ENCODE data around the gene ISOC2.

ISOC2 gene

DNA sequence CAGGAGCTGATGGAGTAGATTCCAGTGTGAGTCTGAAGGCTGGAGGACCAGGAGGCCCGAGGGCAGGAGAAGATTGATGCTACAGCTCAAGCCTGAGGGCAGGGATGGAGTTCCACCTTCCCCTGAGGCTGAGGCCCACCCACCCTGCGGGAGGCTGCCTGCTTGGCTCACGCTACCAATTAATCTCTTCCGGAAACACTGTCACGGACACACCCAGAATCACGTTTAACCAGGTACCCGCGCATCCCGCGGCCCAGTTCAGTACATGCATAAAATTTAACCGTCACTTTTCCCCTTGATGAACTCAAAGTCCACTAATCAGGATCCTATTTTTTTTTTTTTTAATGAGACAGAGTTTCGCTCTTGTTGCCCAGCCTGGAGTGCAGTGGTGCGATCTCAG lies 9.8 kb upstream of the ISOC2 start:
- no peaks in the 10 kb centered on the region for H3K9me3 ChIP-seq (ENCODE audit: severe bottlenecking)
- H3K4me1 ChIP-seq (ENCODE audit: insufficient read depth, poor library complexity, severe bottlenecking), result peaks cover 5% of the 10 kb centered on the region
- no peaks in the 10 kb centered on the region for H3K36me3 ChIP-seq (ENCODE audit: low read depth)
- H3K27ac ChIP-seq (ENCODE audit: poor library complexity, severe bottlenecking), result no peak overlapping the region
- DNase-seq (ENCODE audit: low spot score) (no peak), ATAC-seq (ENCODE audit: low read depth) (no peak)
- TF ChIP-seq CTCF (IDR thresholded peaks at IDR 0.05; ENCODE audit: poor library complexity, severe bottlenecking), result no peak
- H3K27me3 ChIP-seq (ENCODE audit: insufficient read depth, poor library complexity, severe bottlenecking), result no peaks in the 10 kb centered on the region
- no peak overlapping the region for H3K4me3 ChIP-seq (ENCODE audit: severe bottlenecking)

DNA sequence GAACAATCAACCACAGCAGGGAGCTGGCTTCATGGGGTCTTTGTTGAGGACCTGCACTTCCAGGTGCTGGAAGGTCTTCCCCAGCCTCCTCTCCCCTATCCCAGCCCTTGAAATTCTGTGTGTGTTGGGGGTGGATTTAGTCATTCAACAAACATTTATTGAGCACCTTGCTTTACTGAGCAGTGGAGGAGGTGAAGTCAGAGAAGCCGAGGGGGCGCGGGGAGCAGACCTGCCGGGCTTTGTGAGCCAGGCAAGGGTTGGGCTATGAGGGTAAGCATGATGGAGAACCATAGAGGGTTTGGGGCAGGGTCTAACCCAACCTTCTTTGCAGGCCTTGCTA lies 6.6 kb upstream of the ISOC2 start:
- no peak overlapping the region for H3K27ac ChIP-seq (ENCODE audit: poor library complexity, severe bottlenecking)
- DNase-seq (ENCODE audit: low spot score) (no peak), ATAC-seq (ENCODE audit: low read depth) (peak; percentile 13; the same call in 2 of the 3 replicates)
- no peaks in the 10 kb centered on the region for H3K27me3 ChIP-seq (ENCODE audit: insufficient read depth, poor library complexity, severe bottlenecking)
- no peaks in the 10 kb centered on the region for H3K36me3 ChIP-seq (ENCODE audit: low read depth)
- H3K4me1 ChIP-seq (ENCODE audit: insufficient read depth, poor library complexity, severe bottlenecking), result no peaks in the 10 kb centered on the region
- TF ChIP-seq CTCF (IDR thresholded peaks at IDR 0.05; ENCODE audit: poor library complexity, severe bottlenecking), result peak; percentile 77
- H3K9me3 ChIP-seq (ENCODE audit: severe bottlenecking), result no peaks in the 10 kb centered on the region
- H3K4me3 ChIP-seq (ENCODE audit: severe bottlenecking), result no peak overlapping the region

DNA sequence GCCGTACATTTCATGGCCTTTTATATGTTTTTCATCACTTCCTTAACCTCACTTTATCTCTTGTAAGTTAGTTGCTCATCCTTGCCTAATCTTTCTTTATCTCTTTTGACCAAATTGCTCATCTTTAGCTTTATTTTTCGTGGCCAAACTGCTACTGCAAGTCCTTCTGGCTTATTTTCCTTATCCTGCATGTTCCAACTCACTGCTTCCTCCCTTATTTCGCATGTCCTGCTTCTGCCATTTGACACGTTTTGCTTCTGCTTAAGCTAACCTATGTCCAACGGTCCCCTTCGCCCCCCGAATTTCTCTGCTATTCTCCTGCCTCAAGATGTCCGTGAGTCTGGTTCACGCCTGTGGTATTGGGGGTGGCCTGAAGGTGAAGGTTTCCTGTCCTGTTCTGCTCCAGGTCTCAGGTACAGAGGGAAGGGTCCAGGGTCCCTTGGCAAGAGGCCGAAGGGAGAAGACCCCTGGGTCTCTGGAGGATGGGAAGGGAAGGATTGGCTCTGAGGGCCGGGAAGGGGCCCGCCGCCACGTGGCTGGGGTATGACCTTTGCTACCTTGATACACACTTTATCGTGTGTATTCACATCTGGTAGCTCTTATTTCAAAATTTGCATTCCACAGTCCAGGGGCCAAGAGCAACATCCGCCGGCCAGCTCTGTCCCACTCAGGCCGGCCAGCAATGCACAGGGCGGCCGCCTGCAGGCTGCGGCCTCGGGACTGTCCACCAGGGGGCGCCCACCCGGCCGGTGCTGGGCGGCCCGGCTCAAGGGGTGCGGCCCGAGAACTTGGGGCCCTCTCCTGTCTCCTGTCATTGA lies 6.0 kb upstream of the ISOC2 start:
- H3K36me3 ChIP-seq (ENCODE audit: low read depth), result no peaks in the 10 kb centered on the region
- no peak overlapping the region for H3K27ac ChIP-seq (ENCODE audit: poor library complexity, severe bottlenecking)
- no peaks in the 10 kb centered on the region for H3K27me3 ChIP-seq (ENCODE audit: insufficient read depth, poor library complexity, severe bottlenecking)
- no peak overlapping the region for H3K4me3 ChIP-seq (ENCODE audit: severe bottlenecking)
- no peaks in the 10 kb centered on the region for H3K4me1 ChIP-seq (ENCODE audit: insufficient read depth, poor library complexity, severe bottlenecking)
- DNase-seq (ENCODE audit: low spot score) (no peak), ATAC-seq (ENCODE audit: low read depth) (peak; percentile 75)
- no peaks in the 10 kb centered on the region for H3K9me3 ChIP-seq (ENCODE audit: severe bottlenecking)
- peak; percentile 97 for TF ChIP-seq CTCF (IDR thresholded peaks at IDR 0.05; ENCODE audit: poor library complexity, severe bottlenecking)

- no peak for ATAC-seq (ENCODE audit: low read depth)
- H3K27ac ChIP-seq (ENCODE audit: poor library complexity, severe bottlenecking), result no peak overlapping the region
- no peaks in the 10 kb centered on the region for H3K36me3 ChIP-seq (ENCODE audit: low read depth)
- H3K4me1 ChIP-seq (ENCODE audit: insufficient read depth, poor library complexity, severe bottlenecking), result no peaks in the 10 kb centered on the region
- H3K9me3 ChIP-seq (ENCODE audit: severe bottlenecking), result no peaks in the 10 kb centered on the region
- no peak for DNase-seq (ENCODE audit: low spot score)
- no peak for TF ChIP-seq CTCF (IDR thresholded peaks at IDR 0.05; ENCODE audit: poor library complexity, severe bottlenecking)
- H3K4me3 ChIP-seq (ENCODE audit: severe bottlenecking), result no peak overlapping the region
- no peaks in the 10 kb centered on the region for H3K27me3 ChIP-seq (ENCODE audit: insufficient read depth, poor library complexity, severe bottlenecking)
These were observed 4.8 kb upstream of the ISOC2 start for GRCh38 chr19:55466241-55466614.
